ENCODE measurements around the gene HRNR. TPM values are rescaled to one million over a fixed set of nuclear protein-coding genes. Genes with fewer than 3 reads are reported as not detected.
"Not testable (repeated sequence)": the region's sequence is repeated elsewhere in the genome, so short reads cannot be mapped to it uniquely, and the experiment has no call there.

Gene HRNR
- not detected for polyA plus RNA-seq

GRCh38 chr1:152224093-152224492 lies at the start of gene HRNR:
Gene HRNR (minus strand): TSS chr1:152224193. CDS start chr1:152223253, 940 bp downstream.
- DNase-seq: no peak
- Mint-ChIP-seq H3K4me1 (no peaks in the 10 kb centered on the region), H3K4me3 (no peak within 1 kb of the TSS), H3K27ac (no peak within 1 kb of the TSS), H3K27me3 (ENCODE audit: low read depth in 3 of 3) (peaks cover 2 to 5% (median 3%) of the 10 kb centered on the region in 3 donors), H3K9me3 (peaks cover 0 to 9% (median 0%) of the 10 kb centered on the region in 6 donors), H3K36me3 (no peaks in the 10 kb centered on the region)

GRCh38 chr1:152256394-152256793 lies 32.4 kb upstream of the HRNR start:
- H3K27ac Mint-ChIP-seq; H3K27me3 Mint-ChIP-seq (ENCODE audit: low read depth in 3 of 3); H3K36me3 Mint-ChIP-seq; H3K4me1 Mint-ChIP-seq; DNase-seq; H3K4me3 Mint-ChIP-seq: not testable (repeated sequence)
- peaks cover 0 to 14% (median 7%) of the 10 kb centered on the region in 6 donors for H3K9me3 Mint-ChIP-seq

- no peak overlapping the region for H3K4me3 Mint-ChIP-seq
- no peaks in the 10 kb centered on the region for H3K27me3 Mint-ChIP-seq (ENCODE audit: low read depth in 3 of 3)
- H3K36me3 Mint-ChIP-seq: no peaks in the 10 kb centered on the region
- H3K9me3 Mint-ChIP-seq: peaks cover 0 to 2% (median 0%) of the 10 kb centered on the region in 6 donors
- H3K27ac Mint-ChIP-seq: no peak overlapping the region
- DNase-seq: no peak
- H3K4me1 Mint-ChIP-seq: no peaks in the 10 kb centered on the region
Measured at GRCh38 chr1:152252157-152252556, 28.2 kb upstream of the HRNR start.

GRCh38 chr1:152251391-152251790 lies 27.4 kb upstream of the HRNR start:
- no peaks in the 10 kb centered on the region for H3K36me3 Mint-ChIP-seq
- no peak overlapping the region for H3K27ac Mint-ChIP-seq
- H3K9me3 Mint-ChIP-seq: peaks cover 0 to 2% (median 0%) of the 10 kb centered on the region in 6 donors
- no peak overlapping the region for H3K4me3 Mint-ChIP-seq
- H3K4me1 Mint-ChIP-seq: no peaks in the 10 kb centered on the region
- H3K27me3 Mint-ChIP-seq (ENCODE audit: low read depth in 3 of 3): no peaks in the 10 kb centered on the region
- DNase-seq: no peak

GRCh38 chr1:152247316-152247715 lies 23.3 kb upstream of the HRNR start:
- DNase-seq: no peak
- Mint-ChIP-seq H3K36me3 (no peaks in the 10 kb centered on the region), H3K4me3 (no peak overlapping the region), H3K27ac (no peak overlapping the region), H3K4me1 (no peaks in the 10 kb centered on the region), H3K27me3 (ENCODE audit: low read depth in 3 of 3) (peaks cover 0 to 2% (median 0%) of the 10 kb centered on the region in 3 donors), H3K9me3 (no peaks in the 10 kb centered on the region)

- Mint-ChIP-seq H3K9me3 (no peaks in the 10 kb centered on the region), H3K4me1 (no peaks in the 10 kb centered on the region), H3K27ac (no peak overlapping the region), H3K27me3 (ENCODE audit: low read depth in 3 of 3) (peaks cover 0 to 2% (median 0%) of the 10 kb centered on the region in 3 donors), H3K4me3 (no peak overlapping the region), H3K36me3 (no peaks in the 10 kb centered on the region)
- DNase-seq: no peak
Measured at GRCh38 chr1:152244576-152245273, 20.7 kb upstream of the HRNR start.

- no peak for DNase-seq
- no peak overlapping the region for H3K27ac Mint-ChIP-seq
- H3K4me1 Mint-ChIP-seq: no peaks in the 10 kb centered on the region
- no peaks in the 10 kb centered on the region for H3K36me3 Mint-ChIP-seq
- peaks cover 0 to 7% (median 2%) of the 10 kb centered on the region in 3 donors for H3K27me3 Mint-ChIP-seq (ENCODE audit: low read depth in 3 of 3)
- no peak overlapping the region for H3K4me3 Mint-ChIP-seq
- no peaks in the 10 kb centered on the region for H3K9me3 Mint-ChIP-seq
Measured at GRCh38 chr1:152237093-152237492, 13.1 kb upstream of the HRNR start.

DNA sequence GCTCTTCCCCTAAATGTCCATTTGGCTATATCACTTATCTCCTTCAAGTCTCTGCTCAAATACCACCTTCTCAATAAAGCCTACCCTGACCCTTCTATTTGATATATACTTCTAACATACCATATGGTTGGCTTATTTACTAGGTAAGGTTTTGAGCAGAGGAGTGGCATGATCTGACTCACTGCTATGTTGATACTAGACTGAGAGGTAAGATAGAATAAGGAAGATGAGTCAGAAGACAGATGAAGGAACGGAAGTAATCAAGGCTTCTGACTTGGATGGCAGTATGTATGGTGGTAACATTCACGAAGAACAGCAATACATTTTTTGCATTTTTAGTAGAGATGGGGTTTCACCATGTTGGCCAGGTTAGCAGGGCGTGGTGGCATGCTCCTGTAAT lies 4.8 kb upstream of the HRNR start:
- Mint-ChIP-seq H3K27me3 (ENCODE audit: low read depth in 3 of 3) (peaks cover 2 to 5% (median 3%) of the 10 kb centered on the region in 3 donors), H3K4me3 (no peak overlapping the region), H3K27ac (no peak overlapping the region), H3K9me3 (peaks cover 0 to 1% (median 0%) of the 10 kb centered on the region in 6 donors), H3K36me3 (no peaks in the 10 kb centered on the region), H3K4me1 (no peaks in the 10 kb centered on the region)
- DNase-seq: no peak

DNA sequence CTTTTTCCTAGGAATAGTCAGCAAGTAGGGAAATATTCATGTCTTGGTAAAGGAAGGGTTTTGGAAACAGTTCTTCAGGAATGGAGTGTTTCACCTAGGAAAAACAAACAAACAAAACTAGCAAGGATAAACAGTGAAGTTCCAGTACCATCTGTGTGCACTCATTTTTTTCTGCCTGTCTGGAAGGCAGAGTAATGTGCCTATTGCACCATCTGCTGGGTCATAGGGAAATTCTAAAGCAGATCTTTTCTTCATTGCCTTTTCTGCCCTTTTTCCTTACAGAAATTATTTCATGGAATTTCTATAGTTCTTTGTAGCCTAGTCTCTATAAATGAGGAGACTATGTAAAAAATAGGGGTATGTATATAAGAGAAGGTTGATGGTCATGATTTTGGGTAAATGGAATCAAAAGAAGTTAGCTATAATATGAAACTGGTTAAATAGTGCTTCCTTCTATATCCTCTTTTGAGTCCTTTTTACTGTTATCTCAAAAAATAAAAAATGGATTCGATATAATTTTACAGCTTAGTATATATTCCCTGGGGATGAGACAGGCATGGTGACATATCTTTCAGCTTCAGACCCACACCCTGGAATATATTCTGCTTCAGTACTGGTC lies 3.4 kb upstream of the HRNR start:
- no peak for DNase-seq
- Mint-ChIP-seq H3K27me3 (ENCODE audit: low read depth in 3 of 3) (peaks cover 2 to 3% (median 2%) of the 10 kb centered on the region in 3 donors), H3K4me3 (no peak overlapping the region), H3K9me3 (peaks cover 0 to 1% (median 0%) of the 10 kb centered on the region in 6 donors), H3K27ac (no peak overlapping the region), H3K4me1 (no peaks in the 10 kb centered on the region), H3K36me3 (no peaks in the 10 kb centered on the region)

DNA sequence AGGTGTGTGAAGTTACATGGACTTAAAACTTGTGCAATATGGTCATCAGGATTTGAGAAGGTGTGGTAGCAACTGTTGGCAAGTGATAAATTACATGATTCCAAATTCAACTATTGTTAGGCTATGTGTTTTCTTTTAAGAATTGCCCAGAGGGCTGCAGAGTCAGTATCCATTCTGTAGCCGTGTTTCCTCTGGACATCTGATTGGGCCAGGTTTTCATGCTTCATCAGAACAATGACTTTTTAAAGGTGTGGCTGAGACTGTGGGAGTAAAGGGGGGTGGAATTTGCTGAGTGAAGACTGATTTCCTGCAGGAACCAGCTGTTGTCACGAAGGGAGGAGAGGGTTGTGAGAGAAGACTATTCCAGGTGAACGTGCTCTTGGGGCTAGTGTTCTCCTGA lies 1.7 kb upstream of the HRNR start:
- Mint-ChIP-seq H3K4me3 (no peak overlapping the region), H3K9me3 (no peaks in the 10 kb centered on the region), H3K36me3 (no peaks in the 10 kb centered on the region), H3K27me3 (ENCODE audit: low read depth in 3 of 3) (peaks cover 2 to 3% (median 2%) of the 10 kb centered on the region in 3 donors), H3K4me1 (no peaks in the 10 kb centered on the region), H3K27ac (no peak overlapping the region)
- DNase-seq: no peak

DNA sequence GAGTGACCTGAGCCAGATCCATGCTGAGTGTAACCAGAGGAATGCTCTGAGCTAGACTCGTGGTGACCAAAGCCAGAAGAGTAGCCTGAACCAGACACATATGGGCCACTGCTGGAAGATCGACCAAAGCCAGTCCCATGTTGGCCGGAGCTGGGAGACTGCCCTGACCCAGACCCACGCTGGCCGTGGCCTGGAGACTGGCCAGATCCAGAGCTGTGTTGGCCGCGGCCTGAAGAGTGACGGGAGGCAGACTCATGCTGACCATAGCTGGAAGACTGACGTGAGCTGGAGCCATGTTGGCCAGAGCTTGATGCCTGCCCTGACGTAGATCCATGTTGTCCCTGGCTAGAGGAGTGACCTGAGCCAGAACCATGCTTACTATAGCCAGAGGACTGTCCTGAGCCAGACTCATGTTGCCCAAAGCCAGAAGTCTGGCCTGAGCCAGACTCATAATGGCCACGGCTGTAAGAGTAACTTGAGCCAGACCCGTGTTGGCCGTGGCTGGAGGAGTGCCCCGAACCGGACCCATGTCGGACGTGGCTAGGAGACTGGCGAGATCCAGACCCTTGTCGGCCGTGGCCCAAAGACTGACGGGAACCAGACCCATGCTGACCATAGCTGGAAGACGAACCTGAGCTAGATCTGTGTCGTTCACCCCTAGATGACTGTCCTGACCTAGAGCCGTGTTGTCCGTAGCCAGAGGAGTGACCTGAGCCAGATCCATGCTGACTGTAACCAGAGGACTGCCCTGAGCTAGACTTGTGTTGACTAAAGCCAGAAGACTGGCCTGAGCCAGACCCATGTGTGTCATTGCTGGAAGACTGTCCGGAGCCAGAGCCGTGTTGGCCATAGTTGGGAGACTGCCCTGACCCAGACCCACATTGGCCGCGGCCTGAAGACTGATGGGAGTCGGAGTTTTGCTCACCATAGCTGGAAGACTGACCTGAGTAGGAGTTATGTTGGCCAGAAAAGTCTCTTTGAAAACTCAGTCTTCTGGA lies 3.5 kb downstream of the HRNR start:
- Mint-ChIP-seq H3K9me3 (peaks cover 0 to 17% (median 0%) of the 10 kb centered on the region in 6 donors), H3K4me1 (no peaks in the 10 kb centered on the region), H3K27me3 (ENCODE audit: low read depth in 3 of 3) (peaks cover 0 to 9% (median 0%) of the 10 kb centered on the region in 3 donors), H3K27ac (no peak overlapping the region), H3K4me3 (no peak overlapping the region), H3K36me3 (no peaks in the 10 kb centered on the region)
- DNase-seq: no peak

DNA sequence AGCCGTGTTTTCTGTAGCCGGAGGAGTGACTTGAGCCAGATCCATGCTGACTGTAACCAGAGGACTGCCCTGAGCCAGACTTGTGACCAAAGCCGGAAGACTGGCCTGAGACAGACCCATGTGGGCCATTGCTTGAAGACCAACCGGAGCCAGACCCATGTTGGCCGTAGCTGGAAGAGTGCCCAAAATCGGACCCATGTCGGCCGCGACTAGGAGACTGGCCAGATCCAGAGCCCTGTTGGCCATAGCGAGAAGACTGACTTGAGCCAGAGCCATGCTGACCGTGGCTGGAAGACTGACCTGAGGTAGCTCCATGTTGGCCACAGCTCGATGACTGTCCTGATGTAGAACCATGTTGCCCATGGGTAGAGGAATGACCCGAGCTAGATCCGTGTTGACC lies 4.6 kb downstream of the HRNR start:
- not testable (repeated sequence) for H3K36me3 Mint-ChIP-seq; H3K4me1 Mint-ChIP-seq; H3K27me3 Mint-ChIP-seq (ENCODE audit: low read depth in 3 of 3); DNase-seq; H3K4me3 Mint-ChIP-seq; H3K27ac Mint-ChIP-seq
- H3K9me3 Mint-ChIP-seq: peaks cover 0 to 17% (median 0%) of the 10 kb centered on the region in 6 donors

- H3K4me1 Mint-ChIP-seq: no peaks in the 10 kb centered on the region
- H3K9me3 Mint-ChIP-seq: peaks cover 0 to 17% (median 0%) of the 10 kb centered on the region in 6 donors
- DNase-seq: no peak
- no peaks in the 10 kb centered on the region for H3K36me3 Mint-ChIP-seq
- H3K27ac Mint-ChIP-seq: no peak overlapping the region
- no peak overlapping the region for H3K4me3 Mint-ChIP-seq
- peaks cover 0 to 9% (median 0%) of the 10 kb centered on the region in 3 donors for H3K27me3 Mint-ChIP-seq (ENCODE audit: low read depth in 3 of 3)
Measured at GRCh38 chr1:152218762-152219436, 5.1 kb downstream of the HRNR start.
